SU-DHL-6 (cell line): ENCODE results near the gene KIAA0586.

Experiments
- EZH2phosphoT487 ChIP-seq: fragments of 200-600 bp; sonication (generic), shearing (Covaris generic); conservative IDR thresholded peaks from 2 replicates; pipeline ENCODE4 v1.6.1; 2018; ENCODE audit warnings: mild to moderate bottlenecking, antibody characterized with exemption, low read length, moderate library complexity, mixed read lengths
- TF ChIP-seq, protein P1 (sequence below): fragments of 200-600 bp; sonication (generic); IDR thresholded peaks from one replicate; pipeline ENCODE4 v1.5.1; 2017; ENCODE audit warnings: antibody characterized with exemption, mild to moderate bottlenecking, low read length, moderate library complexity; ENCODE audit not compliant: insufficient read depth, poor library complexity, severe bottlenecking

DNA sequence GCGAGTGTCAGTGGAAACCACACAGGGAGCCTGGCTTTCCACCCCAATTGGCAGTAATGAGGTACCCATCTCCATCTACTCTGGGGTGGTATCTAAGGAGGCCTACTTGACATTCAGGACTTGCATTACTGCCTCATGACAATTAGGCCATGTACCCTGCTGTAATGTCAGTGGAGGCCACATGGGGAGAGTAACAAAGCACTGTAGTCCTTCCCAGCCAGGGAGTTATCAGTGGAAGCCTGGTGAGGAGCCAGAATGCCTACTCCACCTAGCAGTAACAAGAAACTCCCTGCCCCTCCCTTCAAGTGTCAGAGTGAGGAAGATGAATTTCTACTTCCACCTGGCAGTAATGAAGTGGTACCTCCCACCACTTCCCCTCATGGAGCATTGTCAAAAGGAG is 12.7 kb upstream of the KIAA0586 start:
- TF ChIP-seq, protein P1, sequence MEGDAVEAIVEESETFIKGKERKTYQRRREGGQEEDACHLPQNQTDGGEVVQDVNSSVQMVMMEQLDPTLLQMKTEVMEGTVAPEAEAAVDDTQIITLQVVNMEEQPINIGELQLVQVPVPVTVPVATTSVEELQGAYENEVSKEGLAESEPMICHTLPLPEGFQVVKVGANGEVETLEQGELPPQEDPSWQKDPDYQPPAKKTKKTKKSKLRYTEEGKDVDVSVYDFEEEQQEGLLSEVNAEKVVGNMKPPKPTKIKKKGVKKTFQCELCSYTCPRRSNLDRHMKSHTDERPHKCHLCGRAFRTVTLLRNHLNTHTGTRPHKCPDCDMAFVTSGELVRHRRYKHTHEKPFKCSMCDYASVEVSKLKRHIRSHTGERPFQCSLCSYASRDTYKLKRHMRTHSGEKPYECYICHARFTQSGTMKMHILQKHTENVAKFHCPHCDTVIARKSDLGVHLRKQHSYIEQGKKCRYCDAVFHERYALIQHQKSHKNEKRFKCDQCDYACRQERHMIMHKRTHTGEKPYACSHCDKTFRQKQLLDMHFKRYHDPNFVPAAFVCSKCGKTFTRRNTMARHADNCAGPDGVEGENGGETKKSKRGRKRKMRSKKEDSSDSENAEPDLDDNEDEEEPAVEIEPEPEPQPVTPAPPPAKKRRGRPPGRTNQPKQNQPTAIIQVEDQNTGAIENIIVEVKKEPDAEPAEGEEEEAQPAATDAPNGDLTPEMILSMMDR, result no peak
- TF ChIP-seq EZH2phosphoT487, result no peak
